Heart left ventricle (tissue), 13 donors: ENCODE measurements around the gene ADGB.

Source experiments
- CTCF ChIP-seq, 12 donors: fragments of 200-600 bp; sonication (generic) in 4 of 12; IDR thresholded peaks; one replicate each; pipeline versions ENCODE4 v1.5.0 to v1.8.0; 2018 to 2022; ENCODE audit warnings: antibody characterized with exemption in 12 of 12, mild to moderate bottlenecking in 5 of 12
- POLR2A ChIP-seq, 2 donors: fragments of 450-650 bp; IDR thresholded peaks; one replicate each; pipeline ENCODE4 v1.6.1; 2017; ENCODE audit warnings: antibody characterized with exemption in 2 of 2, mild to moderate bottlenecking in 2 of 2, moderate library complexity in 2 of 2
- donor health status: ischemic (EF 13 %, LVEDD 7.1; RV severe dilation, severe dysfunction).
- donor health status: DM: no; HTN: yes; CAD: no.
- donor health status: DM: no; HTN: no; CAD: no.
- donor health status: ischemic (EF 25% LVEDD 6.9; RV normal size, moderate dysfunction).
- donor health status: ischemic (EF 25% LVEDD 5.7; RV mildly dilated, moderate dysfunction).
- donor health status: ischemic (EF 35%, LVEDD 5.7; RV mildly dilated, moderate dysfunction).
- donor health status: nonischemic (EF 11% LVEDD 7.7; RV severe dilation, severe dysfunction).
- donor health status: DM: yes; HTN: yes; CAD: no.
- donor health status: PGD.
- donor health status: ischemic (EF 29% LVEDD 5.4; RV normal size, mild dysfunction).
- donor health status: nonischemic (EF 23%, LVEDD 6.1; RV moderate dilation, normal function).

- TF ChIP-seq POLR2A (IDR thresholded peaks at IDR 0.05) (no peak), CTCF (IDR thresholded peaks at IDR 0.05) (no peak)
These were observed 221.0 kb downstream of the ADGB start for GRCh38 chr6:146819596-146820320.
